Neural progenitor cell (in vitro differentiated cells): Measurements from ENCODE around the gene HS3ST3B1. TPM values are rescaled to one million over a fixed set of nuclear protein-coding genes. Genes with fewer than 3 reads are reported as not detected.

Experiments used
- DNase-seq: peaks from one replicate; pipeline ENCODE4 v3.0.0-alpha.2; 2016; ENCODE audit warnings: low spot score
- H2AFZ ChIP-seq: fragments of 200-600 bp; sonication (generic); replicated peaks from 2 replicates; pipeline ENCODE4 v1.6.1; 2016; ENCODE audit warnings: antibody characterized with exemption
- H3F3A ChIP-seq: fragments of 200-600 bp; sonication (generic); 2 replicates; pipeline ENCODE4 v1.6.1; 2016; ENCODE audit warnings: antibody characterized with exemption, low read depth
- H3K27ac ChIP-seq: fragments of 200-600 bp; sonication (generic); 2 replicates; pipeline ENCODE4 v1.5.1; 2016; ENCODE audit warnings: mild to moderate bottlenecking
- H3K27me3 ChIP-seq: fragments of 200-600 bp; sonication (generic); 2 replicates; pipeline ENCODE4 v1.6.1; 2016; ENCODE audit warnings: mild to moderate bottlenecking, moderate library complexity
- H3K36me3 ChIP-seq: fragments of 200-600 bp; sonication (generic); 2 replicates; pipeline ENCODE4 v1.5.1; 2016
- H3K4me1 ChIP-seq: fragments of 200-600 bp; sonication (generic); 2 replicates; pipeline ENCODE4 v1.6.1; 2016; ENCODE audit warnings: mixed run types
- H3K4me2 ChIP-seq: fragments of 200-600 bp; sonication (generic); 2 replicates; pipeline ENCODE4 v1.6.1; 2016
- H3K4me3 ChIP-seq: fragments of 200-600 bp; sonication (generic); 2 replicates; pipeline ENCODE4 v1.5.1; 2016
- H3K79me2 ChIP-seq: fragments of 200-600 bp; sonication (generic); 2 replicates; pipeline ENCODE4 v1.6.1; 2016; ENCODE audit warnings: low read depth
- H3K9ac ChIP-seq: fragments of 200-600 bp; sonication (generic); 2 replicates; pipeline ENCODE4 v1.6.1; 2016
- H3K9me3 ChIP-seq: fragments of 200-600 bp; sonication (generic); 2 replicates; pipeline ENCODE4 v1.5.1; 2016; ENCODE audit warnings: low read depth
- H4K20me1 ChIP-seq: fragments of 200-600 bp; sonication (generic); 2 replicates; pipeline ENCODE4 v1.6.1; 2016; ENCODE audit warnings: low read depth
- H3K27ac Mint-ChIP-seq: 3 replicates; pipeline ENCODE4 v1.8.0; 2021; ENCODE audit warnings: mixed read lengths
- H3K27me3 Mint-ChIP-seq: 2 replicates; pipeline ENCODE4 v1.8.0; 2022; ENCODE audit warnings: low read depth, mild to moderate bottlenecking, inconsistent platforms, moderate library complexity, mixed read lengths; ENCODE audit not compliant: insufficient read depth
- H3K36me3 Mint-ChIP-seq: 3 replicates; pipeline ENCODE4 v1.8.0; 2021; ENCODE audit warnings: mixed read lengths
- H3K4me1 Mint-ChIP-seq: 3 replicates; pipeline ENCODE4 v1.8.0; 2021; ENCODE audit warnings: mixed read lengths
- H3K4me3 Mint-ChIP-seq: 3 replicates; pipeline ENCODE4 v1.8.0; 2021; ENCODE audit warnings: mild to moderate bottlenecking, moderate library complexity, mixed read lengths
- H3K9me3 Mint-ChIP-seq: 3 replicates; pipeline ENCODE4 v1.8.0; 2020; ENCODE audit warnings: mixed read lengths
- EZH2 ChIP-seq: fragments of 200-600 bp; sonication (generic); IDR thresholded peaks from 2 replicates; pipeline ENCODE4 v1.6.1; 2017; ENCODE audit warnings: antibody characterized with exemption, mild to moderate bottlenecking, moderate library complexity
- EZH2phosphoT487 ChIP-seq: fragments of 200-600 bp; sonication (generic); IDR thresholded peaks from 2 replicates; pipeline ENCODE4 v1.6.1; 2017; ENCODE audit warnings: antibody characterized with exemption
- total RNA-seq: library from RNA; depleted of rRNA; stranded (reverse); fragments of >200 nt; gene quantifications from 2 replicates; pipeline ENCODE4 v1.2.3, GENCODE V29; 2015; ENCODE audit warnings: low replicate concordance
- TF ChIP-seq, protein P1 (sequence below): fragments of 200-600 bp; sonication (generic); IDR thresholded peaks from 2 replicates; pipeline ENCODE4 v1.5.1; 2017; ENCODE audit warnings: antibody characterized with exemption, mild to moderate bottlenecking

HS3ST3B1 gene
- total RNA-seq, result 21.2 and 21.5 TPM in 2 replicates

DNA sequence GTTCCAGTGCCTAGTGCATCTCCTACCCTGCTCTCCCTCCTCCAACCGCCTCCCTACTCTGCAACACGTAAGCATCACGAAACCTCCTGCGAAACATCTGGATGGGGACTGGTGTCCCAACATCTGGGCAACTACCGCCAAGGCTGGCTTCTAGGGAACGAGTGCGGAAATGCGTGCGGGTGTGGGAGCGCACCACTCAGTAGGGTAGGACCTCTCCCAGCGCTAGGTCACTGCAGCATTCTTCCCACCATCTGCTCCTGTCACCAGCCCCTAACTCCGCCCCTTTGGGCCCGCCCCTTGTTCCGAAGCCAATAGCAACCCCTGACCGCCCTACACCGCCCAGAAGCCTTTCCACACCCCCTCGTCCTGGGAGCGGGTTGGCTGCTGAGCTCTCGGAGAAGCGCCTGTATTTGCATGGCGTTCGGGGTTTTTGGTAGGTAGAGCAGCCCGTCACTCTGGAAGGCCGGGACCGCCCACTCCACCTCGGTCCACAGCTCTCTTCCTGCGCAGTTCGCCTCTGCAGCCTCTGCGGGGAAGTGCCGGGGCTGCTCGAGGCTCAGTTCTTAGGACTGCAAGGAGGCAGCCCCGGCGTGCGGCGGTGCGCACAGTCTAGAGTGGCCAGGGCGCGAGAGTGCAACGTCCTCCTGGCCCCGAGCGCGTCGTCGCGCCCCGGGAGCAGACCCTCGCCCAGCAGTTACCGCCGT is at the start of gene HS3ST3B1:
Gene HS3ST3B1 (plus strand): TSS at position 507 of the 704 bp plus-strand sequence. CDS start 438 bp downstream, outside the sequence.
- peaks cover 33% of the 10 kb centered on the region for H3K4me1 ChIP-seq

DNA sequence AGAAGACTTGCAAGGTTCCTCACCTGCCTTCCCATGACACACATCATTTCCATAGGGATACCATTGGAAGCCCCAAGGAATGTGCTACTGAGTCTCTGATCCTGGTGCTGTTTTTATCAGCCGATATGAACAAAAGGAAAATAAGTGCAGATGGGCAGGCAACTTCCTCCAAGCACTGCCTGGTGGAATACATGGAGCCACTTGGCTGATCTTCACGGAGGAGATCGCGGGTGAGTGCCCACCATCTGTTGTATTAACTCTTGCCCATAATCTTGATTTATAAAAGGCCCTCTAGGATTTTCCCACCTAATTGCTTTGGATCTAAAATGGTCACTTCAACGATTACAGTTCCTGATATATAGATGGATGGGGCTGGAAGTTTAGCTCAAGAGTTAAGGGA is 39.5 kb upstream of the HS3ST3B1 start:
- no peak for DNase-seq
- no peak overlapping the region for H2AFZ ChIP-seq
- no peaks in the 10 kb centered on the region for H3K79me2 ChIP-seq
- TF ChIP-seq EZH2phosphoT487, result no peak
- no peak for TF ChIP-seq EZH2
- TF ChIP-seq, protein P1, sequence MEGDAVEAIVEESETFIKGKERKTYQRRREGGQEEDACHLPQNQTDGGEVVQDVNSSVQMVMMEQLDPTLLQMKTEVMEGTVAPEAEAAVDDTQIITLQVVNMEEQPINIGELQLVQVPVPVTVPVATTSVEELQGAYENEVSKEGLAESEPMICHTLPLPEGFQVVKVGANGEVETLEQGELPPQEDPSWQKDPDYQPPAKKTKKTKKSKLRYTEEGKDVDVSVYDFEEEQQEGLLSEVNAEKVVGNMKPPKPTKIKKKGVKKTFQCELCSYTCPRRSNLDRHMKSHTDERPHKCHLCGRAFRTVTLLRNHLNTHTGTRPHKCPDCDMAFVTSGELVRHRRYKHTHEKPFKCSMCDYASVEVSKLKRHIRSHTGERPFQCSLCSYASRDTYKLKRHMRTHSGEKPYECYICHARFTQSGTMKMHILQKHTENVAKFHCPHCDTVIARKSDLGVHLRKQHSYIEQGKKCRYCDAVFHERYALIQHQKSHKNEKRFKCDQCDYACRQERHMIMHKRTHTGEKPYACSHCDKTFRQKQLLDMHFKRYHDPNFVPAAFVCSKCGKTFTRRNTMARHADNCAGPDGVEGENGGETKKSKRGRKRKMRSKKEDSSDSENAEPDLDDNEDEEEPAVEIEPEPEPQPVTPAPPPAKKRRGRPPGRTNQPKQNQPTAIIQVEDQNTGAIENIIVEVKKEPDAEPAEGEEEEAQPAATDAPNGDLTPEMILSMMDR, result no peak
- H4K20me1 ChIP-seq, result no peaks in the 10 kb centered on the region
- H3K4me3 ChIP-seq, result no peak overlapping the region
- H3K9me3 ChIP-seq, result no peaks in the 10 kb centered on the region
- H3K4me3 Mint-ChIP-seq, result no peak overlapping the region
- H3K27ac ChIP-seq, result no peak overlapping the region
- H3K9ac ChIP-seq, result no peak overlapping the region
- H3K4me2 ChIP-seq, result no peak overlapping the region
- peaks cover 4% of the 10 kb centered on the region for H3K9me3 Mint-ChIP-seq
- H3K36me3 ChIP-seq, result no peaks in the 10 kb centered on the region
- H3K27me3 ChIP-seq, result no peaks in the 10 kb centered on the region
- H3K27me3 Mint-ChIP-seq, result no peaks in the 10 kb centered on the region
- no peaks in the 10 kb centered on the region for H3K4me1 Mint-ChIP-seq
- no peaks in the 10 kb centered on the region for H3K36me3 Mint-ChIP-seq
- H3F3A ChIP-seq, result no peaks in the 10 kb centered on the region
- no peaks in the 10 kb centered on the region for H3K4me1 ChIP-seq
- no peak overlapping the region for H3K27ac Mint-ChIP-seq

More for the DNA sequence above, at the start of gene HS3ST3B1:
- Mint-ChIP-seq H3K27ac (no peak within 1 kb of the TSS), H3K4me3 (peak within 1 kb of the TSS; percentile 91), H3K4me1 (peaks cover 51% of the 10 kb centered on the region), H3K27me3 (peaks cover 41% of the 10 kb centered on the region), H3K9me3 (no peaks in the 10 kb centered on the region), H3K36me3 (no peaks in the 10 kb centered on the region)
- no peak within 1 kb of the TSS for H3K9ac ChIP-seq
- peak within 1 kb of the TSS; percentile 5 for H2AFZ ChIP-seq
- H4K20me1 ChIP-seq, result peaks cover 62% of the 10 kb centered on the region
- peak within 1 kb of the TSS; percentile 97 for H3K4me2 ChIP-seq
- peak; percentile 99 for DNase-seq
- peaks cover 88% of the 10 kb centered on the region for H3K27me3 ChIP-seq
- no peak within 1 kb of the TSS for H3K27ac ChIP-seq
- H3K4me3 ChIP-seq, result peak within 1 kb of the TSS; percentile 75
- no peaks in the 10 kb centered on the region for H3K9me3 ChIP-seq
- H3F3A ChIP-seq, result peaks cover 43% of the 10 kb centered on the region
- TF ChIP-seq EZH2 (peak; percentile 11), EZH2phosphoT487 (no peak)
- H3K36me3 ChIP-seq, result no peaks in the 10 kb centered on the region
- H3K79me2 ChIP-seq, result peaks cover 45% of the 10 kb centered on the region

DNA sequence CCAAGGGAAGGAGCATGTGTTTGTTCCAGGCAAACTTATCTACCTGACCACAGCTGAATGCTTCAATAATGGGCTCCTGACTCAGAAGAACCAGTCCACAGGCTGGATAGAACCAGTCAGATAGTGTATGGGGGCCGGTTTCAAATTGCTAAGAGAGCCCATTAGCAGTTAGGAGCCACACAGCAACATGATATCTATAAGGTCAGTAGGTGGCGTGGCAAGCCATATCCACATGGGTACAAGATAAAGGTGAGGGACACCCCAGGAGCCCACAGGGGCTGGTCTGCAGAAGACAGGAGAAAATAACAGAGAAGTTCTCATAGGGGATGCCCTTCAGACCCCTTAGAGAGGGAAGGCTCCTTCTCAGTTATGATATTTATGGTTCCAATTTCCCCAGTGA is 32.6 kb upstream of the HS3ST3B1 start:
- Histone ChIP-seq H3K4me1 (no peaks in the 10 kb centered on the region), H3K9ac (no peak overlapping the region), H3K27ac (no peak overlapping the region), H3K4me3 (no peak overlapping the region), H4K20me1 (no peaks in the 10 kb centered on the region), H3K27me3 (no peaks in the 10 kb centered on the region), H3K9me3 (no peaks in the 10 kb centered on the region), H3K79me2 (no peaks in the 10 kb centered on the region), H3K36me3 (no peaks in the 10 kb centered on the region), H3K4me2 (no peak overlapping the region), H2AFZ (no peak overlapping the region), H3F3A (no peaks in the 10 kb centered on the region)
- no peak for DNase-seq
- Mint-ChIP-seq H3K27me3 (peaks cover 6% of the 10 kb centered on the region), H3K9me3 (no peaks in the 10 kb centered on the region), H3K27ac (no peak overlapping the region), H3K4me1 (peaks cover 7% of the 10 kb centered on the region), H3K4me3 (no peak overlapping the region), H3K36me3 (no peaks in the 10 kb centered on the region)
- TF ChIP-seq EZH2 (no peak), EZH2phosphoT487 (no peak)
- TF ChIP-seq, protein P1, result no peak

DNA sequence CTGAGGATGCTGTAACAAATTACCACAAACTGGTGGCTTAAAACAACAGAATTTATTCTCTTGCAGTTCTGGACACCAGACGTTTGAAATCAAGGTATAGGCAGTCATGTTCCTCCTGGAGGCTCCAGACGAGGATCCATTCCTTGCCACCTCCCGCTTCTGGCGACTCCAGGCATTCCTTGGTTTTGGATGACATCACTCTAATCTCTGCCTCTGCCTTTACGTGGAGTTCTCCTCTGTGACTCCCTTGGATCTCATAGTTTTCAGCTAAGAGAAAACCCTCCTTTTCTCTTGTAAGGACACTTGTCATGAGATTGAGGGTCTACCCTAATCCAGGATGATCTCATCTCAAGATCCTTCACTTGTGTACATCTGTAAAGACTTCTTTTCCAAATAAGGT is 31.4 kb upstream of the HS3ST3B1 start:
- Mint-ChIP-seq H3K9me3 (no peaks in the 10 kb centered on the region), H3K27ac (no peak overlapping the region), H3K4me1 (peaks cover 7% of the 10 kb centered on the region), H3K27me3 (peaks cover 6% of the 10 kb centered on the region), H3K4me3 (no peak overlapping the region), H3K36me3 (no peaks in the 10 kb centered on the region)
- Histone ChIP-seq H2AFZ (no peak overlapping the region), H4K20me1 (no peaks in the 10 kb centered on the region), H3K27ac (no peak overlapping the region), H3K4me3 (no peak overlapping the region), H3K27me3 (no peaks in the 10 kb centered on the region), H3K9ac (no peak overlapping the region), H3K36me3 (no peaks in the 10 kb centered on the region), H3K4me1 (no peaks in the 10 kb centered on the region), H3F3A (no peaks in the 10 kb centered on the region), H3K79me2 (no peaks in the 10 kb centered on the region), H3K4me2 (no peak overlapping the region), H3K9me3 (no peaks in the 10 kb centered on the region)
- DNase-seq, result no peak
- TF ChIP-seq EZH2phosphoT487, result no peak
- TF ChIP-seq, protein P1, result no peak
- no peak for TF ChIP-seq EZH2
